ENCODE measurements around the gene ACAP3. TPM values are rescaled to one million over a fixed set of nuclear protein-coding genes. Genes with fewer than 3 reads are reported as not detected.

The ACAP3 gene
- total RNA-seq, 1 experiment from 2014 or later = 28.1 TPM

DNA sequence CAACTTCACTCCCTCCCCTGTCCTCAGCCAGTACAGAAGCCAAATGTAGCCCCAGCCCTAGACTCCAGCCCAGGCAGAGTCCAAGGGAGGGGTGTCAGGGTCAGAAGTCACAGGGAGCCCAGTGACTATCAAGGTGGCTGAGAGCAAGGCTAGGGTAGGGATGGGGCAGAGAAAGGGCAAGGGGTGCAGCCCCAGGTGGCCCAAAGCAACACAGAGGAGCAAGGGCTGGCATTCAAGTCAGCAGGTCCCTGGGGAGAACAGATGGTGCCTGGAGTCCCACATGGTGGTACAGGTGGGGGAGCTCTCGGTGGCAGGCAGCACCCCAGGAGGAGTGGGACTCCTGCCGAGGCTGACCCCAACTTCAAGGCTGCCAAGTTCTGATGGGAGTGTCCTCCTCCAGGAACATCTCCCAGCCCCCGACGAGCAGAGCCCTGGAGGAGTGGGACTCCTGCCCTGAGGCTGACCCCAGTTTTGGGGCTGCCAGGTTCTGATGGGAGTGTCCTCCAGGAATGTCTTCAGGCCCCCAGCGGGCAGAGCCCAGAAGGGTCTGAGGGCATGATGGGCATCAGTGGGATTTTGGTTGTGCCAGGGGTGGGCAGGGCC lies 45.2 kb upstream of the ACAP3 start:
- Histone ChIP-seq H3K36me3 (ENCODE audit: insufficient read depth, low read length) (no peaks in the 10 kb centered on the region), H3K4me3 (ENCODE audit: low read length) (peak overlapping the region; percentile 3; the same call in 1 of the 2 replicates), H3K9me2 (replicated peaks; ENCODE audit: insufficient read depth, low read length) (no peaks in the 10 kb centered on the region), H3K9ac (ENCODE audit: low read length) (peak overlapping the region; percentile 33; the same call in 1 of the 2 replicates), H3K27me3 (ENCODE audit: low read length) (no peaks in the 10 kb centered on the region), H3K27ac (ENCODE audit: low read length) (no peak overlapping the region), H3K9me3 (ENCODE audit: low read length) (no peaks in the 10 kb centered on the region), H3K4me1 (ENCODE audit: low read length) (peaks cover 26% of the 10 kb centered on the region), H4K20me1 (ENCODE audit: insufficient read depth, low read depth, low read length) (peaks cover 11% of the 10 kb centered on the region; the same call in 1 of the 2 replicates), H2AFZ (ENCODE audit: low read length) (no peak overlapping the region), H3K4me2 (ENCODE audit: low read depth, low read length, poor library complexity, severe bottlenecking) (peak overlapping the region; percentile 29), H3K79me2 (ENCODE audit: low read length) (peaks cover 10% of the 10 kb centered on the region)
- DNase-seq = peak; percentile 83

DNA sequence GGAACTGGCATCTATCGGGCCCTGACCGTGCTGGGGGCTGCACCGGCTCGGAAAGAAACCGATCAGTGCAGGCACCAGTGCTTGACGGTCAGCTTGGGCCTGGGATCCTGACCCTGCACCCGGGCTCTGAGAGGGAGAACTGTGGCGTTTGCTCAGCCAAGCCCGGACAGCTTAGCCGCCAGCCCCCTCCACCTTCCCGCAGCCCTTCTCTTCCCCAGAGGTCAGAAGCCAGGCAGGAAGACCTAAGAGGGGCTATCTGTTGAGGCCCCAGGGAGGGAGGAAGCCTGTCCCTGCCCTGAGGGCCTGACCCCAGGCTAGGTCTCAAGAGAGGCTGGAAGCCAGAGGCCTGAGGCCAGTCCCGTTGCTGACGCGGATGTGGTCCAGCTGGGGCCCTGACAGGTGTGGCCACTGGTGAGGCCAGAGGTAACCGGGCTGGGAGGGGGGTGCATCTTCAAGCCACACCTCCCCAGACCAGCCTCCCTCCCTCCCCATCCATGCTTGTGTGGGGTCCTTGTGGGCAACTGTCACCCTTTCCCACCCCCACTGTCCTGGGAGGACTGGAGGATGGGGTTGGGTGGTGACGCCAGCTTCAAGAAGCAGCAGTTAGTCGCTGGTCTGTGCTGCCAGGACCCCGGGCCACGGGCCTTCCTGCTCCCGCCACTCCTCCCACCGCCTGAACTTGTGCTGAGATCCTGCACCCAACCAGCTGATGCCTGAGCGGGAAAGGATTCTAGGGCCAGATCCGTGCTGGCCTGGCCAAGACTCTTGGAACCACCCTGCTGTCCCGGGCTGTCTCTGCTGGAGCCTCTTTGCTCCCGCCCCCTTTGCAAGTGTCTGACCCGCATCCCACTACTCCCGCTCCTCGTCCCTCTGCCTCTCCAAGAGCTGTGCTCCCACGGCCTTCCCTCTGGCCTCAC lies 44.0 kb upstream of the ACAP3 start:
- Histone ChIP-seq H4K20me1 (ENCODE audit: insufficient read depth, low read depth, low read length) (peaks cover 20% of the 10 kb centered on the region; the same call in 1 of the 2 replicates), H3K9me2 (replicated peaks; ENCODE audit: insufficient read depth, low read length) (no peaks in the 10 kb centered on the region), H3K79me2 (ENCODE audit: low read length) (peaks cover 21% of the 10 kb centered on the region), H3K4me2 (ENCODE audit: low read depth, low read length, poor library complexity, severe bottlenecking) (peak overlapping the region; percentile 29), H3K27me3 (ENCODE audit: low read length) (no peaks in the 10 kb centered on the region), H3K4me3 (ENCODE audit: low read length) (peak overlapping the region; percentile 3; the same call in 1 of the 2 replicates), H3K4me1 (ENCODE audit: low read length) (peaks cover 37% of the 10 kb centered on the region), H3K27ac (ENCODE audit: low read length) (no peak overlapping the region), H2AFZ (ENCODE audit: low read length) (no peak overlapping the region), H3K36me3 (ENCODE audit: insufficient read depth, low read length) (no peaks in the 10 kb centered on the region), H3K9ac (ENCODE audit: low read length) (peak overlapping the region; percentile 33; the same call in 1 of the 2 replicates), H3K9me3 (ENCODE audit: low read length) (no peaks in the 10 kb centered on the region)
- DNase-seq = no peak

DNA sequence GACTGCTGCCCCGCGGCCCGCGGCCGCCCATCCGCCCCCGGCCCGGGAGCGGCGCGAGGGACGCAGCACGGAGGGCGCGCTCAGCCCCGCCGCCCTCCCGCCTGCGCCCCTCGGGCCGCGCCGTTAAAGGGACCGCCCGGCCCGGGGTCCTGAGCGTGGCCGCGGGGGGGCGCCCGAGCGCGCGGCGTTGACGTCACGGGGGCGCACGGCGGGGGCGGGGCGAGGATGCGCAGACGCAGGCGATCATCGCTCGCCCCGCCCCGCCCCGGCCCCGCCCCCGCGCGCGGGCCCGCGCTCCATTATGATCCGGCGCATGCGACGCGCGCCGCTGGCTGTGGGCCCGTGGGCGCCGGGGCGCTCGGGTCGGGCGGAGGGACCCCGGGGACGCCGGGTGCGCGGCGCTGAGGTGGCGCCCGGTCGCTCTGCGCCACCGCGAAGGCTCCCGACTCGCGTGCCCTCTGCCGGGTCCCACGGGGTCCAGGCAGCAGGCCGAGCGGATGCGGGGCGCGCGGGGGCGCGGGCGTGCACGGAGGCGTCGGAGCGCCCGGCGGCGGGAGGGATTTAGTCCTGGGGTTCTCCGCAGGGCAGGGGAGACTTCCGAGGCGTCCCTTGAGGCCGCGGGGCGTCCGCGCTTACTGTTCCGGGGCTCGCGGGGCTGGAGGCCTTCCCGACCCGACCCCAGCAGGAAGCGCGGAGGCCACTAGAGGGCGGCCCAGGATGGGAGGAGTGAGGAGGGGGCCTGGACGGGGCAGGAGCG lies 41.7 kb upstream of the ACAP3 start, which contains the start of gene DVL1:
TSS of gene DVL1 (minus strand) at position 163 of the 757 bp plus-strand sequence. CDS start 353 bp downstream, outside the sequence.
- H2AFZ ChIP-seq (ENCODE audit: low read length) = no peak within 1 kb of the TSS
- peak within 1 kb of the TSS; percentile 99 for H3K9ac ChIP-seq (ENCODE audit: low read length)
- H3K79me2 ChIP-seq (ENCODE audit: low read length) = peaks cover 45% of the 10 kb centered on the region
- peaks cover 40% of the 10 kb centered on the region; the same call in 1 of the 2 replicates for H4K20me1 ChIP-seq (ENCODE audit: insufficient read depth, low read depth, low read length)
- H3K4me3 ChIP-seq (ENCODE audit: low read length) = peak within 1 kb of the TSS; percentile 99
- H3K9me2 ChIP-seq (replicated peaks; ENCODE audit: insufficient read depth, low read length) = no peaks in the 10 kb centered on the region
- H3K27ac ChIP-seq (ENCODE audit: low read length) = peak within 1 kb of the TSS; percentile 86
- no peaks in the 10 kb centered on the region for H3K9me3 ChIP-seq (ENCODE audit: low read length)
- H3K4me1 ChIP-seq (ENCODE audit: low read length) = peaks cover 57% of the 10 kb centered on the region
- peak within 1 kb of the TSS; percentile 94 for H3K4me2 ChIP-seq (ENCODE audit: low read depth, low read length, poor library complexity, severe bottlenecking)
- peak; percentile 89 for DNase-seq
- no peaks in the 10 kb centered on the region for H3K36me3 ChIP-seq (ENCODE audit: insufficient read depth, low read length)
- no peaks in the 10 kb centered on the region for H3K27me3 ChIP-seq (ENCODE audit: low read length)

DNA sequence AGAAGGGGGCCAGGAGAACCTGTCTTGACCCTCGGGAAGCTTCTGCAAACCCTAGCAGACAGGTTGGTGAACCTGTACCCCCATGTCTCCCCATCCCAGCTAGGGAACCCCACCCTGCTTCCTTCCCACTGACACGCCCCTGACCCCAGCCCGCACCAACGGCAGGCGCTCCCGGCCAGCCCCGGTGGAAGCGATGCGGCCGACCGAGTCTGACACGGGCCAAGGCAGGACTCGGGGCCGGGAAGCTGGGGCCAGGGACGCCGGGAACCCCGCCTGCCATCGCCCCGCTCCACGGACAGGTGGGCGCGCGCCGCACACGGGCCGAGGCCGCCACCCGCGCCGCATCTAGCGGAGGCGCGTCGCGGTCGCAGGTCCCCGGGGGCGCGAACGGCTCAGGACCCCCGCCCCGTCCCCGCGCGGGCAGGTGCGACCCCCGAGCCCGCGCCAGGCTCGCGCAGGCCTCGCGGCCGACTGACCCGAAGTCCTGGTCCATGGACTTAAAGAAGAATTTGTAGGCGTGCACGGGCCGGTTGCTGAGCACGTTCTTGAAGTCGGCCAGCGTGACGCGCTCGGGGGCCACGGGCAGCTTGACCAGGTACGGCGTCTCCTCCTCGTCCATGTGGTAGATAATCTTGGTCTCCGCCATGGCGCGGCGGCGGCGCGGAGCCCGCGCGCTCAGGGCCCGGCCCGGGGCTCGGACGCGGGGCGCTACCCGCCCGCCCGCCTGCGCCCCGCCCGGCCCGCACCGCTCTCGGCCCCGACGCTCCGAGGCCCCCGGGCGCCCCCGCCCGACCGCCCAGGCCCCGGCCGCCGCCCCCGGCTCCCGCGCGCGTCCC lies 40.9 kb upstream of the ACAP3 start:
- Histone ChIP-seq H3K27me3 (ENCODE audit: low read length) (no peaks in the 10 kb centered on the region), H3K4me1 (ENCODE audit: low read length) (peaks cover 57% of the 10 kb centered on the region), H3K9ac (ENCODE audit: low read length) (peak overlapping the region; percentile 99), H3K79me2 (ENCODE audit: low read length) (peaks cover 53% of the 10 kb centered on the region), H3K9me3 (ENCODE audit: low read length) (no peaks in the 10 kb centered on the region), H2AFZ (ENCODE audit: low read length) (no peak overlapping the region), H3K4me3 (ENCODE audit: low read length) (peak overlapping the region; percentile 99), H3K27ac (ENCODE audit: low read length) (peak overlapping the region; percentile 86), H3K36me3 (ENCODE audit: insufficient read depth, low read length) (no peaks in the 10 kb centered on the region), H3K4me2 (ENCODE audit: low read depth, low read length, poor library complexity, severe bottlenecking) (peak overlapping the region; percentile 94), H4K20me1 (ENCODE audit: insufficient read depth, low read depth, low read length) (peaks cover 46% of the 10 kb centered on the region; the same call in 1 of the 2 replicates), H3K9me2 (replicated peaks; ENCODE audit: insufficient read depth, low read length) (no peaks in the 10 kb centered on the region)
- peak; percentile 55 for DNase-seq

DNA sequence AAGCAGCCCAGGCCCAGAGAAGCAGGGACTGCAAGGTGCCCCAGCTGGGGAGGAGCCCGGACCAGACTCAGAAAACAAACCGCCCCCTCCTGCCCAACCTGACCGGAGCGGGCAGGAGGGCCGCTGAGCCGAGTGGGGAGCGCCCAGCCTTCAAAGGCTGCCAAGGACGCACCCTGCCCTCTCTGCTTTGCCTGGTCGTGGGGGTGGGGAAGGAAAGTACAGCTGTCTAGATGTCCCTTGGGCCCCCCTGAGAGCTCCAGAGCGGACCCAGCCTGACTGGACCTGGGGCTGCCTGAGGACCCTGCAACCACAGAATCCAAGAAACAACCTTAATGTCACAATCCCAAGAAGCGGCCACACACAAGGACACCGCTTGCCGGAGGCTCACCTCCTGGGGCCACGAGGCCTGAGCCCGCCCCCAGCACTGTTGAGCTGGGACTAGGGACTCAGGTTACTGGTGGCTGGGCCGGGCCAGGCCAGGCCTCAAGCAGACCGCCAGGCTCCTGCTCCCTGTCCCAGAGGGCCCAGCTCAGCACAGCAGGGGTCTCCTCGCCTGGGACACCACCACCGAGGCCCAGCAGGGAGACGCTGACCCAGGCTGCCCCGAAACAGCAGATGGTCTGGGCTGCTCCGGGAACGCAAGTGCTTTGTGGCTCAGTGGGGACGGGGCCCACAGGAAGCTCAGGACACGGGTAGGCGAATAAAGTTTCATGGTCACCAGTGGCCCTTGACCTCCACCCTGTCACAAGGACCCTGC lies 40.1 kb upstream of the ACAP3 start:
- Histone ChIP-seq H3K4me1 (ENCODE audit: low read length) (peaks cover 49% of the 10 kb centered on the region), H3K4me2 (ENCODE audit: low read depth, low read length, poor library complexity, severe bottlenecking) (peak overlapping the region; percentile 94), H3K9me2 (replicated peaks; ENCODE audit: insufficient read depth, low read length) (no peaks in the 10 kb centered on the region), H3K27me3 (ENCODE audit: low read length) (no peaks in the 10 kb centered on the region), H3K4me3 (ENCODE audit: low read length) (peak overlapping the region; percentile 99), H3K9me3 (ENCODE audit: low read length) (no peaks in the 10 kb centered on the region), H4K20me1 (ENCODE audit: insufficient read depth, low read depth, low read length) (peaks cover 49% of the 10 kb centered on the region; the same call in 1 of the 2 replicates), H2AFZ (ENCODE audit: low read length) (no peak overlapping the region), H3K79me2 (ENCODE audit: low read length) (peaks cover 56% of the 10 kb centered on the region), H3K9ac (ENCODE audit: low read length) (peak overlapping the region; percentile 99), H3K27ac (ENCODE audit: low read length) (peak overlapping the region; percentile 86), H3K36me3 (ENCODE audit: insufficient read depth, low read length) (no peaks in the 10 kb centered on the region)
- peak; percentile 79 for DNase-seq

DNA sequence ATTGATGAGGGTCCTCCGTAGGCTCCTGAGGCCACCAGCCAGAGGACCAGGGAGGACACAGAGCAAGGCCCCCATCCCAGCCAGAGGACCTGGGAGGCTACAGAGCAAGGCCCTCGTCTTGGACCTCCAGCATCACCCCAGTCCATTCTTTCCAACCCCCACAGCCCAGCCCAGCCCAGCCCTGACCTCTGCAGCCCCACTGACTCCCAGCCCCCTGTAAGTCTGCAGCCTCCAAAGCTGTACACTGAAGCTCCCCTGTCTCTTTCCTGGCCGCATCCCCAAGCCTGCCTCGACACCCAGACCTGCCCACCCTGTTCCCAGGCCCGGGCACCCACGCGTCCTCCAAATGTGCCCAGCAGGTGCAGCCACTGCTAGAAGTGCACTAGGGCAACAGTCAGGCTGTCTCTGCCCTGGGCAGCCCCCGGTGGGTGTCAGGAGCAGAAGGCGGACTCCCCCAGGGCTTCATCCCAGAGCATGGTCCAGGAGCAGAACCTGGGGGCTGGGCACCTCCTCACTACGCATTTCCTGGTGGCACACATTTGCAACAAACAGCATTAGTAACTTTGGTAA lies 39.4 kb upstream of the ACAP3 start:
- no peaks in the 10 kb centered on the region for H3K9me2 ChIP-seq (replicated peaks; ENCODE audit: insufficient read depth, low read length)
- H3K27me3 ChIP-seq (ENCODE audit: low read length) = no peaks in the 10 kb centered on the region
- DNase-seq = no peak
- H3K4me3 ChIP-seq (ENCODE audit: low read length) = peak overlapping the region; percentile 99
- H3K4me2 ChIP-seq (ENCODE audit: low read depth, low read length, poor library complexity, severe bottlenecking) = peak overlapping the region; percentile 94
- H3K36me3 ChIP-seq (ENCODE audit: insufficient read depth, low read length) = no peaks in the 10 kb centered on the region; the same call in 1 of the 2 replicates
- H4K20me1 ChIP-seq (ENCODE audit: insufficient read depth, low read depth, low read length) = peaks cover 43% of the 10 kb centered on the region; the same call in 1 of the 2 replicates
- peak overlapping the region; percentile 86 for H3K27ac ChIP-seq (ENCODE audit: low read length)
- H3K79me2 ChIP-seq (ENCODE audit: low read length) = peaks cover 58% of the 10 kb centered on the region
- peak overlapping the region; percentile 99 for H3K9ac ChIP-seq (ENCODE audit: low read length)
- no peaks in the 10 kb centered on the region for H3K9me3 ChIP-seq (ENCODE audit: low read length)
- H3K4me1 ChIP-seq (ENCODE audit: low read length) = peaks cover 42% of the 10 kb centered on the region
- H2AFZ ChIP-seq (ENCODE audit: low read length) = no peak overlapping the region
